NK-92 (cell line): ENCODE data around the gene VASH2.
"Not testable (repeated sequence)": the region's sequence is repeated elsewhere in the genome, so short reads cannot be mapped to it uniquely, and the experiment has no call there.

ENCODE experiments used
- DNase-seq: peaks from one replicate; lab custom pipeline; 2025; ENCODE audit not compliant: unreplicated experiment; lab: John Stamatoyannopoulos, UW

Gene VASH2

DNA sequence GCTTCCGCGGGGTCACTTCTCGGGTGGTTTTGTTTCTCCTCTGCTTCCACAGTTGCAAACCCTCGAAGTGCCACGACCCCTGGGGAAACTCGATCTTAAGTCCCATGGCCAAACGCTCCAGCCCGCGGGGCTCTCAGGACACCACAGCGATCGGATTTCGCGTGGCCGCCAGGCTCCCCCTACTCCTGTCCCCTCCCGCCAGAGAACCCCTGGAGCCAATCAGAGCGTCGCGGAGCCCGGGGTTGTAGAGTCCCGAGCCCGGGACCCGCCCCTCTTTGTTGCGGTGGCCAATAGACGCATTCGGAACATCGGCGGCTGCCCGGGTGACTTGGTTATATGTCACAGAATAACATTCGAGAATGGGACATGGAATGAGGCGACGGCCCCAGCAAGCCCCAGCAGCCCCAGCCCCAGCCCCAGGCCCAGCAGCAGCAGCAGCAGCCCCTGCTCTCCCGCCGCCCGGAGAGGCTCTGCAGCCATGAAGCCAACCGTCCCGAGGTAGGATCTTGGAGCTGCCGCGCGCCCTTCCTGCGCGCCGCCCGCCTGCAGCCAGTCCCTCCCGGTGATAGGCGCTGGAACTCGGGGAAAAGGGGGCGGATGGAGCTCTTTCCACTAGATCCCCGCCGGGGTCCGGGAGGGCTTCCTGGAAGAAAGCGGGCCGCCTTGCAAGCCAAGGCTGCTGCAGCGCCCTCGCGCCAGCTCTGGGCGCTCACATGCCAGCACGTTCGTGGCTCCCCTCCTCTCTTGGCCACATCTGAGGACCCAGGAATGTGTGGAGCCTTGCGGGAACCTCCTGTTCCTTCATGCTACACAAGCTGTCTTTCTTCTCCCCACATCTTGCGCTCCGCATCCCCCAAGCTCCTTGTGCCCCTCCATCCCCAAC, at the start of gene VASH2:
TSS of gene VASH2 (plus strand) at position 299 of the 883 bp plus-strand sequence. CDS start 1,002 bp downstream, outside the sequence.
- DNase-seq = no peak

DNA sequence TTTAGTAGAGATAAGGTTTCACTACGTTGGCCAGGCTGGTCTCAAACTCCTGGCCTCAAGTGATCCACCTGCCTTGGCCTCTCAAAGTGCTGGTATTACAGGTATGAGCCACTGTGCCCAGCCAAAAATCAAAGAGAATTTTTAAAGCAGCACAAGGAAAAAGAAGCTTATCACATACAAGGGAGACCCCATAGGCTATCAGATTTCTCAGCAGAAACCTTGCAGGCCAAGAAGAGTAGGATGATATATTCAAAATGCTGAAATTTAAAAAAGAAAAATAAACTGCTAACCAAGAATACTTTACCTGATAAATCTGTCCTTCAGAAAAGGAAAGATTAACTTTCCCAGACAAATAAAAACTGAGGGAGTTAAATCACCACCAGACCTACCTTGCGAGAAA, 49.1 kb upstream of the VASH2 start:
- no peak for DNase-seq

DNA sequence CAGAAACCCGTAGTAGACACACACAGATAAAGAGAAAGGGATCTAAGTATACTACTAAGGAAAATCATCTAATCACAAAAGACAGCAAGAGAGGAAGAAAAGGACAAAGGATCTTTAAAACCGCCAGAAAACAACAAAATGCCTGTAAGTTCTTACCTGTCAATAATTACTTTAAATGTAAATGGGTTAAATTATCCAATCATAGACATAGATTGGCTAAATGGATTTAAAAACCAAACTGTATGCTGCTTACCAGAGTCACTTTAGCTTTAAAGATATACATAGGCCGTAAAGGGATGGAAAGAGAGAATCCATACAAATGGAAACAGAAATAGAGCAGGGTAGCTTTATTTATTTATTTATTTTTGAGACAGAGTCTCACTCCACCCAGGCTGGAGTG, 48.3 kb upstream of the VASH2 start:
- DNase-seq = no peak

DNA sequence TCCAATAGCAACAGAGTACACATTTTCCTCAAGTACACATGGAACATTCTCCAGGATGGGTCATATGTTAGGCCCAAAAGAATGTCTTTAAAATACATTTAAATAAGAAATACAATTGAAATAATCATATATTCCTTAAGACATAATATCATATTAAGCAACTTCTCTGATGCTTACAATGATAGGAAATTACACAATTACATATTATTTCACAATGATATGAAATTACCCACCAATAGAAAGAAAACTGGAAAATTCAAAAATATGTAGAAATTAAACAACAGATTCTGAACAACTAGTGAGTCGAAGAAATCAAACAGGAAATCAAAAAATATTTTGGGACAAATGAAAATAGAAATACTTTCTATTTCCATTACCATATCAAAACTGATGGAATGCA, 46.7 kb upstream of the VASH2 start:
- no peak for DNase-seq

DNA sequence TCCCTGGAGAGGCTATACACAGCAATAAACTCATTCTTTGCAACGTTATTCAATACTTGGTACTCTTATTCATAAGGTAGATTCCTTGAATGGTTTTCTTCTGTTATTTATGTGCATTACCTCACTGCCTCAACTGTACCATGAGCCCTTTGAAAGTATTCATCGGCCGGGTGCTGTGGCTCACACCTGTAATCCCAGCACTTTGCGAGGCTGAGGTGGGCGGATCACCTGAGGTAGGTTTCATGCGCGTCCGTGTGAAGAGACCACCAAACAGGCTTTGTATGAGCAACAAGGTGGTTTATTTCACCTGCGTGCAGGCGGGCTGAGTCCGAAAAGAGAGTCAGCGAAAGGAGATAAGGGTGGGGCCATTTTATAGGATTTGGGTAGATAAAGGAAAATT, 42.3 kb upstream of the VASH2 start:
- not testable (repeated sequence) for DNase-seq

DNA sequence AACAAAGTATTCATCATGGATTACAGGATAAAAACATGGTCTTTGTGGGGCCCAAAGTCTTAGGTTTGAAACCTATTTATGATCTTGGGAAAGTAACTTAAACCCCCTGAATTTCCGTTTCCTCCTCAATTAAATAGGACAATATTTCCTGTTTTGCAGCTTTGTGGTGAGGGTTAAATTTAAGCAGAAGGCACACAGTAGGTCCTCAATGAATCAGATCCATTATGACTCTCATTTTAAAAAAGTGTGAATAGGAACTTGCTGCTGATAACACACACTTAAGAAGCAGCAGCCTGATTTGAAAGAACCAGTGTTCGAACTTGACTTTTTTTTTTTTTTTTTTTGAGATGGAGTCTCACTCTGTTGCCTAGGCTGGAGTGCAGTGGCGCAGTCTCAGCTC, 41.4 kb upstream of the VASH2 start:
- no peak for DNase-seq

DNA sequence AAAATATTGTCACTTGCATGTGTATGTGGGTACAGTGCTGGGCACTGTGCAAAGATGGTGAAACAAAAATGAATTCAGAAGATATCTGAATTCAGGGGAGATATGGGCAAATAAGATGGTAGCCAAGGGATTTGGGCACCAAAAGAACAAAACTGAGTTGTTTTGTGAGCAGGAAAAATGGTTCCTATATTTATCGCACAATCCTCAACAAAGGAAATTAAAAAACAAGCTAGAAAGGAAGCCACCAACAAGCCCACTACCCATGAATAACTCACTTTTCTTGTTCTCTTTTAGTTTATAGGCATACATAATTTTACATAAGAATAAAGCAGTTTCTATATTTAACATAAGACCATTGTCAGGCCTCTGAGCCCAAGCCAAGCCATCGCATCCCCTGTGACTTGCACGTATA, 40.7 kb upstream of the VASH2 start:
- no peak for DNase-seq

DNA sequence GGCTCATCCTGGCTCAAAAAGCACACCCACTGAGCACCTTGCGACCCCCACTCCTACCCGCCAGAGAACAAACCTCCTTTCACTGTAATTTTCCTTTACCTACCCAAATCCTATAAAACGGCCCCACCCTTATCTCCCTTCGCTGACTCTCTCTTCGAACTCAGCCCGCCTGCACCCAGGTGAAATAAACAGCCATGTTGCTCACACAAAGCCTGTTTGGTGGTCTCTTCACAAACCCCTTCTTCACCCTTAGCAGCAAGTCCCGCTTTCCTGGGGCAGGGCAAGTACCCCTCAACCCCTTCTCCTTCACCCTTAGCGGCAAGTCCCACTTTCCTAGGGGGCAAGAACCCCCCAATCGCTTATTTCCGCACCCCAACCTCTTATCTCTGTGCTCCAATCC, 40.1 kb upstream of the VASH2 start:
- not testable (repeated sequence) for DNase-seq

DNA sequence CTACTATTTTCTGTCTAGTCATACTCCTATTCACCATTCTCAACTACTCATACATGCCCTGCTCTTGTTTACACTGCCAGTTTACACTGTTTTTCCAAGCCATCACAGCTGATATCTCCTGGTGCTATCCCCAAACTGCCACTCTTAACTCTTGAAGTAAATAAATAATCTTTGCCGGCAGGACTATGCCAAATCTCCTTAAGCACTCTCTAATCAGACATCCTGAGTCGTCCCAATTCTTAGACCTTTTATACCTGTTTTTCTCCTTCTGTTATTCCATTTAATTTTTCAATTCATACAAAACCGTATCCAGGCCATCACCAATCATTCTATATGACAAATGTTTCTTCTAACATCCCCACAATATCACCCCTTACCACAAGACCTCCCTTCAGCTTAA, 36.7 kb upstream of the VASH2 start:
- DNase-seq = not testable (repeated sequence)

DNA sequence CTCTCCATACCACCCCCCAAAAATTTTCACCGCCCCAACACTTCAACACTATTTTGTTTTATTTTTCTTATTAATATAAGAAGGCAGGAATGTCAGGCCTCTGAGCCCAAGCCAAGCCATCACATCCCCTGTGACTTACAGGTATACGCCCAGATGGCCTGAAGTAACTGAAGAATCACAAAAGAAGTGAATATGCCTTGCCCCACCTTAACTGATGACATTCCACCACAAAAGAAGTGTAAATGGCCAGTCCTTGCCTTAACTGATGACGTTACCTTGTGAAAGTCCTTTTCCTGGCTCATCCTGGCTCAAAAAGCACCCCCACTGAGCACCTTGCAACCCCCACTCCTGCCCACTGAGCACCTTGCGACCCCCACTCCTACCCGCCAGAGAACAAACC, 36.2 kb upstream of the VASH2 start:
- not testable (repeated sequence) for DNase-seq

DNA sequence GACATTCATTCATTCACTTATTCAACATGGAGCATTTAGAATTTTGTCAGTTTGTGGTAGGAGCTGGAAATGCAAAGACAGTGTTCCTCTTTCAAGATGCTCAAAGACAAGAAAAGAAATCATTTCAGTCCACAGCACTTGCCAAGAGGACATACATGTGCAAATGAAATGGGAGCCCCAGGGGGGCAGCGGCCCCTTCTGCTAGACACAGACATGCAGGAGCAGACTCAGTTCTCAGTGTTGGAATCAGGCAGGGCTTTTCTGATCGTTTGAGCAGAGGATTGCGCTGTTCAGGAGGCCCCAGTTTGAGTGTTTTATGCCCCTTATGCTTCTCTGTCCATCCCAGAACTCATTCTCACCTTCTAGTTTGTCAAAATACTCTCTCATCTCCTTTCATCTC, 35.6 kb upstream of the VASH2 start:
- no peak for DNase-seq

DNA sequence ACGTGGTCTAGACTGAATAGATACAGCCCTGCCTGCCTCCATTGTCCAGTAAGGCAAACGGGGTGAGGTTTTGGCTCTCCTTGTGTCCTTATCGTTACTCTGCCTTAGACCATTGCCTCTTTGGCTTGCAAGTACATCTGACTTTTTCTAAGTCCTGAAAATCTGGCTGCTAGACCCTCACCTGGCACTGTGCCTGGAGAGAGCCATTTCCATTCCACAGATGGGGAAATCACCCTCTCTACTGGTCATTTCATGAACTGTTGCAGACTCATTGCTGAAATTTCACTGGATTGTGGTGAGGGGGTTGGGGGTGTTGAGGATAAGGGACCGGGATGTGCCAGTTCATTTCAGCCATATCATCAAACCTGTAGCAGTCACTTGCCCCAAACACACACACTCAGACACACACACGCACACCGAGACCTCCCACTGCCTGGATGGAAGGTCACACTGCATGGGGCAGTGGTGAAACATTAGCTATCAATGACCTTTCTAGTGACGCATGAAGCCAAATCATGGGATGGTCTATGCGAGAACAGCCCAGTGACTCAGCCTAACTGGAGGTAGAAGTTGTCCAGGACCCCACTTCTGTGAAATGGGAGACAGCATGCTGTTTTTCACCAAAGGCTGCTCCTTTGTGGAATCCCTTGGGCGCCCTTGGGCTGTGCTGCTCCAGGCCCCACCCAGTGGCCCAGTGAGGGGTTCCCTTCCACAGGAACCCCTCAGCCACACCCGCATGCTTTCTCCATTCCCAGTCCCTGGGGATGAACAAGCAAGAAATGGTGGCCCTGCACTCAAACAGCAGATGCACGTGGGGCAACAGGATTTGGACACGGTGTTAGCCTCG, 34.9 kb upstream of the VASH2 start:
- no peak for DNase-seq

DNA sequence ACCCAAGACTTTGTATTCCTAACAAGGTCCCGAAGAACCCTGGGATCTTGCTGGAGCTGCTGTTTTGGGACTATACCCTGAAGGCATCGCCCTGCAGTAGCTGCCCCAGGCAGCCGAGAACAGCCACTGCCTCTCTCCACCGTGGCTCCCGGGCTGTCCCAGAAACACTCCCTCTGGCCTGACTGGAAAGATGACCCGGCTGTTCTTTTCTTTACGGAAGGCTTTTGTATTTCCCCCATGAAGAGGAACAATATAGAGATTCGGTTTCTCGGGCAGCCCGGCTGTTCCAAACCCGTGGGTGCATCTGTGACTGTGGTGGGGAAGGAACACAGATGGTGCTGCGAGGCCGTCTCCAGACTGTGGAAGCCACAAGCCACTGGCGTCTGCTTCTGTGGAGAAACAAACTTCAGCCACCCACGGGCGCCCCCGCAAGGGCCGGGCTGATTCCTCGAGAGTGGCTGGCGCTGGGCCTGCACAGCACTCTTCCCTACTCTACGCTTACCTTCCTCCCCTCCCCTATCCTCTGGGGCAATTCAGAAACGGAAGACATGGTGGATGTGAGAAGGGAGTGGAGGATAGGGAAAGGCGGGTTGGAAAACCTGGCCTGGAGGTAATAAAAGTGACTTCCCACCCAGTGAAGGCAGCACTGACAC, 33.7 kb upstream of the VASH2 start:
- DNase-seq = no peak

DNA sequence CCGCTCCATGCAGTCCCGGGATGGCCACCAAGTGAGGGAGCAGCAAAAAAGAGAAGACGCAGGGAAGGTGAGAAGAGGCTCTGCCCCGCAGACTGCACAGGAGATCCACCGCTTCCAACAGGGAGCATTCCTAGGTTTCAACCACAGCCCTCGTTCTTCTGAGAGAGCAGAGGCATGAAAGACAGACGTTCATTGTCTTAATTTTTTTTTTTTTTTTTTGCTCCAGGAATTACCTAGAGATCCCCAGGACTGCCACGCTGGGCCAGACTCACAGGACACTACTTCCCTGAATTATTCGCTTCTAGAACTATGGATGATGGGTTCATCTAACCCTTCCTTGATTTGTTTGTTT, 33.2 kb upstream of the VASH2 start:
- no peak for DNase-seq

DNA sequence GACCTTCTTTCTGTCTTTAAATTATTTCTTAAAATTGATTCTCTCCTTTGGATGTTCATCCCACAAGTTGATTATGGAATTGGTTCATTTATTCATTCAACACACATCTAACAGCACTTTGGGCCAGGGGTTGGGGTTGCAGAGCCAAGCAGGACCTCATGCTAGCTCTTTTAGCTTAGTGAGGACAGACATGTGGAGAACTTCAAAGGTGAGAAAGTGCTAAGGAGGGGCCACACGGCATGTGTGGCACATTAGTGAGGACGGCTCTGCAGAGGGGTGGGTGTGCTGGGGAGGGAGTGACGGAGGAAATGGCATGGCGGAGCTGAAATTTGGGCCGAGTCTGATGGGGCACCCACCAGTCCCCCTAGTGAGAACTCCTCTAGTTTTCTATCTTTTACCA, 32.5 kb upstream of the VASH2 start:
- no peak for DNase-seq

DNA sequence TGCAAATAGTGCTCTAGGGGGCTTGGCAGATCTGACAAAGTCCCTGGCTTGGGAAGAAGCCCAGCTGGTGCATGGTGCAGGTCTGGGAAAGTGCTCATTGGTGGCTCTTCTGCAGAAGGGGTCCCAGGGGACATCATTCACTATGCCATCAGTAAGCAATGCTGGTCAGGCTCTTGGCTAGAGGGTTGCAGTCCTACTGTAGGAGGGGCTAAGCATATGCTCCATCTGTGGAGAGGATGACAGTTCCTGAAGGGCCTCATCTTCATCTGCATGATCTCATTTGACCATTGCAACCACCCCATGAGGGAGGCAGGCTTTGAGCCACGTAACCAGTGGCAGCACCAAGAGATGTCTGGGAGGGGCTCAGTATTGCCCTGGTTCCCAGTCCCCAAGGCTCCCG, 31.5 kb upstream of the VASH2 start:
- DNase-seq = no peak

DNA sequence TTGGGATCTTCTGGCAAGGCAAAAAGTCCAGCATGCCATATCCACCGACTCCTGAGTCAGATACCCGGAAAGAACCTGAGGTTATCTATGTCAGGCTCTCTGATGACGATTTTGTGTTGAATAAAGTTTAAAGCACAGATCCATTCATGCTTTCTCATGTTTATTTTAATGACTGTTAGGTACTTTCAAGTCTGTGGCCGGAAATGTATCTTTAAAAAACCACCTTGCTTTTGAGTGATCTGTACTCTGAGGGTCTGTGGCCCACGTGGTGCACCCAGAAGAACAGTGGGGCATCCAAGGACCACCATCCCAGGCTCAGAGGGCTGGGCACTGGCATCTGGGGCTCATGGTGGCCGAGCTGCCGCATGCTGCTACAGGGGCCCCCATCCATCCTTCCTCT, 30.1 kb upstream of the VASH2 start:
- DNase-seq = no peak

DNA sequence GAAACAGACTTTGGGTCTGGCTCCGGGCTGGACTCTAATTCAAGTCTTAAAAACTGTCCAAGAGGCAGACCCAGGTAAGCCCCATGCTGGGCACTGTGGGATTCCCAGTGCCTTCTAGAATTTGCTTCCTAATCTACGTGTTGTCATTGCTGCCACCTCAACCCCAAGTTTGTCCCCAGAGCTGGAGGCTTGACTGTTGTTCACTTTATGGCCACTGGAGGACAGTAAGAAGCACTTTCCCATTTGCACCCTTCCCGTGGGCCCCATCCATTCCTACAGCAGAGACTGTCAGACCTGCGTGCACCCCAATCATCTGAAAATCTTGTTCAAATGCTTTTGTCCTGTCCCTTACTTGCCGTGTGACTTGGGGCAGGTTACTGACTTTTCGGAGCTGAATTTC, 29.4 kb upstream of the VASH2 start:
- DNase-seq = no peak

DNA sequence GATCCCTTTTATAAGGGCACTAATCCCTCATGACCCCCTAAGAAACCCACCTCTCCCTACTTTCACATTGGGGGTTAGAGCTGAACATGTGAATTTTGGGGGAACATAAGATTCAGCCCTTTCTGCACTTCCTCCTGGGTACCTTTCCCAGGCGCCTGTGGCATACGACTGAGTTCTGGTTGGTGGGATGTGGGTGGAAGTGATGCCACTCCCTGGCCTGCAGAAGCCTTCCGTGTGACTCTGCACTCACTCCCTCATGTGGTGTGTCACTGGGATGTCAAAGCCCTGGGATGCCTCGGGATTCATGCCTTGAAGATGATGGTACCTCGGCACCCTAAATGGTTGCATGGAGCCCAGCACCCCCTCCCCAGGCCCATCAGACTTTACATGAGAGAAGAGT, 28.3 kb upstream of the VASH2 start:
- DNase-seq = no peak

DNA sequence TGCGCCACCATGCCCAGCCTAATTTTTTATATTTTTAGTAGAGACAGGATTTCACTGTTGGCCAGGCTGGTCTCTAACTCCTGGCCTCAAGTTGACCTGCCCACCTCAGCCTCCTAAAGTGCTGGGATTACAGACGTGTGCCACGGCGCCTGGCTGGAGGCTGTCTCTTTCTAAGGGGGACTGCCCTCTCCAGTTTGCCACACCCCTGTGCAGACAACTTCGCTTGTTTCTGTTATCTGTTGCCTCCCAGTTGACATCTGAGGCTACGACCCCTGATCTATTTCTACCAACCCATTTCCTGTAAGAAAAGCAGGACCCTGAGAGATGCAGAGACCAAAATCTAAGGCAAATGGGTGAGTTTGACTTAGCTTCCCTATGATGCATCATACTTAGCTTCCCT, 24.0 kb upstream of the VASH2 start:
- no peak for DNase-seq

DNA sequence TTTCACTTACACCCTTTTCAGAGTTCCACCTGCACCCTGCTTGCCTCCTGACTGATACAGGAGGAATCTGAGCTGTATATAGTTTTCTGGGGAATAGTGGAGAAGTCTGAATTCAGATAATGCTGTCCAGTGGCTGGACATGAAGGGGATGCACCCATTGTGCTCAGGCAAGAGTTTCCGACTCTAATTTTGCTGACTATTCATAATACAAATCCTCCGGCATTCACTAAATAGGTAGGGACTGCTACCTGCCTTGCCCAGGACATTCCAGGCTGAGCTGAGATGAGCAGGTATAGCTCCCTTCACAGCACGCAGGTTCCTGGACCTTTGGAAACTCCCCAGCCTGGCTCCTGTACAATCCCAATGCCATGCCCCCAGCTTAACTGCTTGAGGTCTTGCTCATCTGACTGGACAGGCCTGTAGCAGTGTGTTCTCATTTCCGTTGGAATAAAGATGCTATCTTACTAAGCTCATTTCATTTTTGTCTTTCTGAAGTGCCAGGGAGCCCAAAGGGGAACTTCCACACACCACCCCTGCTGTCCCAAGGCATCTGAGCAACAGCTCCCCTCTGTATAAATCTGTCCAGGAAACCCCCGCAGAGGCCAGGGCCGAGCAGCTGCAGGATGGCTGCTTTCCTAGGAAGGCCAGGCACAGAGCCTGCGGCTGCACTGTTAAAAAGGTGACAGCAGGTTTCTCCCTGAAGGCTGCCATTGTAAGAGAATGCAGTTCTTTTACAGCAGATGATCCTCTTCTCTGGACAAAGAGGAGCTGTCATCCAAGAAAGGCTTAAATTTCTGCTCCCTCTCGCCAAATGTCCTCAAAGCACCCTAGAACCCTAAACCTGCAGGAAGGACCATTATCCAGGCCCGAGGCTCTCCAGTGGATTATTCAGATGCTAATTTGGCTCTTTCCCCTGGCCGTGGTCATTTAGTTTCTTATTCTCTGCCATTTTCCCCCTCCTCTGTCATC, 21.7 kb upstream of the VASH2 start:
- DNase-seq = no peak
